Activated CD8-positive, alpha-beta T cell treated with anti-CD3 and anti-CD28 coated beads for 36 hours (primary cell): Measurements from ENCODE around the gene PCP2. TPM values are rescaled to one million over a fixed set of nuclear protein-coding genes. Genes with fewer than 3 reads are reported as not detected.
A peak's percentile ranks its signal among the peaks of the same experiment; 100 is the strongest.

Experiments used
- ATAC-seq: fragments of 200-7000 bp; cut with Tn5 transposase; one replicate; pipeline ENCODE4 v1.10.0; 2021; ENCODE audit warnings: mild to moderate bottlenecking, moderate library complexity
- CTCF ChIA-PET: fragments of 350-600 bp; sonication (Branson Sonifier 250); formaldehyde crosslinking; loops from one replicate; lab custom pipeline; 2021; ENCODE audit warnings: antibody characterized with exemption; lab: Charles Lee
- POLR2A ChIA-PET: fragments of 350-600 bp; sonication (Branson Sonifier 250); formaldehyde crosslinking; loops from one replicate; lab custom pipeline; 2021; ENCODE audit warnings: antibody characterized with exemption; lab: Charles Lee
- DNase-seq: peaks from one replicate; pipeline ENCODE4 v3.0.0-alpha.2; 2020
- H3K27ac Mint-ChIP-seq: one replicate; pipeline ENCODE4 v1.8.0; 2021; ENCODE audit warnings: mild to moderate bottlenecking, mixed read lengths
- H3K27me3 Mint-ChIP-seq: one replicate; pipeline ENCODE4 v1.8.0; 2021; ENCODE audit warnings: mixed read lengths
- H3K36me3 Mint-ChIP-seq: one replicate; pipeline ENCODE4 v1.8.0; 2021; ENCODE audit warnings: low read depth, mixed read lengths
- H3K4me1 Mint-ChIP-seq: one replicate; pipeline ENCODE4 v1.8.0; 2021; ENCODE audit warnings: low read depth, mixed read lengths
- H3K4me3 Mint-ChIP-seq: one replicate; pipeline ENCODE4 v1.8.0; 2021; ENCODE audit warnings: mild to moderate bottlenecking, moderate library complexity, mixed read lengths
- H3K9me3 Mint-ChIP-seq: one replicate; pipeline ENCODE4 v1.8.0; 2021; ENCODE audit warnings: mixed read lengths
- CTCF ChIP-seq: fragments of 200-600 bp; IDR thresholded peaks from one replicate; pipeline ENCODE4 v1.8.0; 2022; ENCODE audit warnings: antibody characterized with exemption, mild to moderate bottlenecking
- intact Hi-C: fragments of 100-400 bp; cut with micrococcal nuclease; formaldehyde crosslinking; loops from one replicate; pipeline ENCODE4 v1.10.0; 2022
- total RNA-seq, 2 experiments: library from RNA; stranded (reverse); gene quantifications; one replicate each; pipeline ENCODE4 v1.2.3, GENCODE V29; 2021

The PCP2 gene
- total RNA-seq, 2 experiments from 2014 or later: 4.0 to 4.8 TPM

GRCh38 chr19:7641290-7642276 lies 8.1 kb upstream of the PCP2 start:
- intact Hi-C loops: no loop called here
- ChIA-PET POLR2A (interaction anchor here (0.9 to 1.3 kb wide), 3 partner anchors 9 to 40 kb away, joined by 3 to 10 read pairs (median 3); partner anchors contain the start of genes PET100 and XAB2), CTCF (interaction anchor here (1.2 to 1.9 kb wide), 4 partner anchors 10 to 158 kb away, joined by 3 to 6 read pairs (median 6); partner anchors contain the start of gene TRAPPC5)
- no peak for TF ChIP-seq CTCF
- Mint-ChIP-seq H3K4me3 (no peak overlapping the region), H3K27ac (no peak overlapping the region), H3K36me3 (peaks cover 18% of the 10 kb centered on the region), H3K9me3 (peaks cover 6% of the 10 kb centered on the region), H3K27me3 (no peaks in the 10 kb centered on the region), H3K4me1 (peaks cover 19% of the 10 kb centered on the region)
- ATAC-seq (no peak), DNase-seq (no peak)

- no peak for ATAC-seq
- no peak overlapping the region for H3K27ac Mint-ChIP-seq
Measured at GRCh38 chr19:7640803-7641202, 7.3 kb upstream of the PCP2 start.

GRCh38 chr19:7639863-7640348 lies 6.4 kb upstream of the PCP2 start:
- TF ChIP-seq CTCF: no peak

More at GRCh38 chr19:7640803-7641202, 7.3 kb upstream of the PCP2 start:
- CTCF ChIA-PET: interaction anchor here (1.9 kb wide), 1 partner anchor 40 kb away, joined by 6 read pairs; the partner anchor contains the start of gene TRAPPC5
- peaks cover 6% of the 10 kb centered on the region for H3K9me3 Mint-ChIP-seq
- POLR2A ChIA-PET: interaction anchor here (1.0 to 1.3 kb wide), 2 partner anchors 10 to 11 kb away, joined by 3 to 10 read pairs; partner anchors contain the start of genes PET100 and XAB2
- peaks cover 17% of the 10 kb centered on the region for H3K36me3 Mint-ChIP-seq
- H3K4me3 Mint-ChIP-seq: no peak overlapping the region
- intact Hi-C loops: no loop called here
- DNase-seq: no peak
- H3K27me3 Mint-ChIP-seq: no peaks in the 10 kb centered on the region
- H3K4me1 Mint-ChIP-seq: peaks cover 26% of the 10 kb centered on the region
- no peak for TF ChIP-seq CTCF

GRCh38 chr19:7638802-7639465 lies 5.4 kb upstream of the PCP2 start:
- H3K27ac Mint-ChIP-seq: no peak overlapping the region
- ATAC-seq (no peak), DNase-seq (no peak)
- TF ChIP-seq CTCF: no peak
- ChIA-PET POLR2A (interaction anchor here (1.9 kb wide), 2 partner anchors 10 kb away, joined by 8 to 10 read pairs; partner anchors contain the start of genes PET100 and XAB2), CTCF (interaction anchor here (0.6 to 2.5 kb wide), 4 partner anchors 9 to 71 kb away, joined by 3 to 14 read pairs (median 6); partner anchors contain the start of genes PET100, TRAPPC5 and XAB2)
- peaks cover 12% of the 10 kb centered on the region for H3K36me3 Mint-ChIP-seq
- peaks cover 29% of the 10 kb centered on the region for H3K4me1 Mint-ChIP-seq
- intact Hi-C loops: no loop called here
- H3K9me3 Mint-ChIP-seq: peaks cover 6% of the 10 kb centered on the region
- H3K27me3 Mint-ChIP-seq: no peaks in the 10 kb centered on the region
- H3K4me3 Mint-ChIP-seq: peak overlapping the region; percentile 21

More at GRCh38 chr19:7639863-7640348, 6.4 kb upstream of the PCP2 start:
- peaks cover 29% of the 10 kb centered on the region for H3K4me1 Mint-ChIP-seq
- H3K27ac Mint-ChIP-seq: no peak overlapping the region
- intact Hi-C loops: no loop called here
- no peaks in the 10 kb centered on the region for H3K27me3 Mint-ChIP-seq
- ChIA-PET CTCF (interaction anchor here (0.6 kb wide), 1 partner anchor 17 kb away, joined by 3 read pairs; no protein-coding TSS in a partner anchor), POLR2A (no interaction called here)
- peaks cover 6% of the 10 kb centered on the region for H3K9me3 Mint-ChIP-seq
- no peak overlapping the region for H3K4me3 Mint-ChIP-seq
- ATAC-seq: no peak
- DNase-seq: no peak
- H3K36me3 Mint-ChIP-seq: peaks cover 14% of the 10 kb centered on the region
